DND-41 (cell line): ENCODE results near the gene UBE2D2.

ENCODE experiments used
- CTCF ChIP-seq: IDR thresholded peaks from 2 replicates; pipeline ENCODE4 v1.5.1; 2012; ENCODE audit warnings: borderline replicate concordance, low read length, moderate library complexity, mild to moderate bottlenecking; ENCODE audit not compliant: poor library complexity, severe bottlenecking; ENCODE audit errors: extremely low read depth
- EZH2 ChIP-seq: IDR thresholded peaks from 3 replicates; pipeline ENCODE4 v1.6.1; 2012; ENCODE audit warnings: borderline replicate concordance, low read depth, mild to moderate bottlenecking, moderate library complexity, low read length, inconsistent platforms; ENCODE audit not compliant: severe bottlenecking

- peak; percentile 72 for TF ChIP-seq CTCF
- TF ChIP-seq EZH2: no peak
Observed at GRCh38 chr5:139670369-139671095, 109.4 kb downstream of the UBE2D2 start.
